GM18498 (cell line): ENCODE results near the gene PKMYT1.

Experiments
- ATAC-seq: cut with Tn5 transposase; IDR thresholded peaks from one replicate; pipeline ENCODE4 v1.9.1; 2021; ENCODE audit warnings: mild to moderate bottlenecking, moderate library complexity; ENCODE audit not compliant: unreplicated experiment

The PKMYT1 gene

GRCh38 chr16:3000540-3000939 is 20.3 kb upstream of the PKMYT1 start:
- ATAC-seq, result no peak

GRCh38 chr16:2999929-3000328 is 19.7 kb upstream of the PKMYT1 start:
- no peak for ATAC-seq

- no peak for ATAC-seq
Measured at GRCh38 chr16:2996298-2996697, 16.1 kb upstream of the PKMYT1 start.

GRCh38 chr16:2992383-2993081 is 12.3 kb upstream of the PKMYT1 start:
- no peak for ATAC-seq

GRCh38 chr16:2991566-2992261 is 11.5 kb upstream of the PKMYT1 start:
- ATAC-seq, result no peak

GRCh38 chr16:2990891-2991290 is 10.6 kb upstream of the PKMYT1 start:
- no peak for ATAC-seq

GRCh38 chr16:2988590-2989099 is 8.4 kb upstream of the PKMYT1 start:
- no peak for ATAC-seq

- no peak for ATAC-seq
Measured at GRCh38 chr16:2987833-2988232, 7.6 kb upstream of the PKMYT1 start.

GRCh38 chr16:2987286-2987685 is 7.0 kb upstream of the PKMYT1 start:
- ATAC-seq, result no peak

GRCh38 chr16:2986623-2987188 is 6.5 kb upstream of the PKMYT1 start:
- no peak for ATAC-seq

- ATAC-seq, result no peak
Measured at GRCh38 chr16:2985893-2986355, 5.7 kb upstream of the PKMYT1 start.

GRCh38 chr16:2985462-2985861 is 5.2 kb upstream of the PKMYT1 start:
- ATAC-seq, result no peak

- peak; percentile 43 for ATAC-seq
Measured at GRCh38 chr16:2983706-2984136, 3.5 kb upstream of the PKMYT1 start.

GRCh38 chr16:2982402-2982801 is 2.2 kb upstream of the PKMYT1 start:
- ATAC-seq, result no peak

- no peak for ATAC-seq
Measured at GRCh38 chr16:2981899-2982250, 1.6 kb upstream of the PKMYT1 start.

GRCh38 chr16:2981177-2981898 is 1.1 kb upstream of the PKMYT1 start:
- ATAC-seq, result no peak

- ATAC-seq, result no peak
Measured at GRCh38 chr16:2979669-2980226, 498 bp downstream of the PKMYT1 start.

GRCh38 chr16:2977440-2977839 is 2.8 kb downstream of the PKMYT1 start:
- no peak for ATAC-seq

- no peak for ATAC-seq
Measured at GRCh38 chr16:2976673-2977072, 3.6 kb downstream of the PKMYT1 start.

- no peak for ATAC-seq
Measured at GRCh38 chr16:2976201-2976600, 4.0 kb downstream of the PKMYT1 start.
